IPS-NIHi7 (cell line): Measurements from ENCODE around the gene BMPER.
A peak's percentile ranks its signal among the peaks of the same experiment; 100 is the strongest.

Experiments
- DNase-seq: peaks from one replicate; pipeline ENCODE4 v3.0.0; 2012; ENCODE audit warnings: mixed read lengths; ENCODE audit errors: extremely low spot score

BMPER gene

DNA sequence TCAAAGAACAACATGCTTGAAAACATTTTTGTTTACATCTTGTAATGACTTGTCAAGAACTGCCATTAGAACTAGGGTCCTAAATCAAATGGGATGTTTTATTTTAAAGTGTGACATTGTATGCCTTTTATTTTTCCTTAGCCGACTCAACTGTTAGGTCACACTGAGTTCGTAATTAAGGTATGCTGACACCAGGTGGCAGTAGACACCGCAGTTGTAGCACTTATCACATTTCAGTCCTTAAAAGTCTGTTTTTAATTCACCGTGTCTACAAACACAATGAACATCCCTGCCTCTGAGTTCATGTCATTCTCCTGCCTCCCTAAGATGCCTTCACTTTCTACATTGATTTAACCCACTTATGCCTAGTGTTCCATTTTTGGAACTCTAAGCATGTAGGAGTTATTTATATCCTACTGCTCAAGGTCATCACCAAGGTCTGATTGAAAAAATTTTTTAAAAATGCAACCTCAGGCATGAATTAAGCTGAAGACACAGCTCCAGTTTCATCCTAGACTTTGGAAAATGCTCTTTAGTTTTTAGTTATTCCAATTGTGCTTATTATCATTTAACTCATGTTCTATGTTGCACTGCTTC lies 186.1 kb downstream of the BMPER start:
- peak; percentile 48 for DNase-seq

DNA sequence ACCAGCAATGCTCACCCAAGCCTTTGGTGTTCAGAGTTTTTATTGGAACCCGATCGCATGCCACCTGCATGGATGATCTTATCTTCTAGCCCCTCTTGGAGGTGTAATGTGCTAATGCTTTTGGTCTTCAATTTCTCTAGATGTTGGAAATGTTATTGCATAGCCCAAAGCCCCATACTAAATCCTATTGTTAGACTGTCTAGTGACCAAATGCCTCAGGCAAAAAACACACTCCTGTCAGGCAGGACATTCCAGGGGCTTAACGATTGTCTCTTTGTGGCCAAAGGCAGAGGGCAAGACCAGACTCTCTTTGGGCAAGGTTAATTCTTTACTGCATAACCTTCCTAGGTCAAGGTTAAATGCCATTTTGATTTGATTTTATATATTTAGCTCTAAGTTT lies 187.9 kb downstream of the BMPER start:
- DNase-seq: no peak

DNA sequence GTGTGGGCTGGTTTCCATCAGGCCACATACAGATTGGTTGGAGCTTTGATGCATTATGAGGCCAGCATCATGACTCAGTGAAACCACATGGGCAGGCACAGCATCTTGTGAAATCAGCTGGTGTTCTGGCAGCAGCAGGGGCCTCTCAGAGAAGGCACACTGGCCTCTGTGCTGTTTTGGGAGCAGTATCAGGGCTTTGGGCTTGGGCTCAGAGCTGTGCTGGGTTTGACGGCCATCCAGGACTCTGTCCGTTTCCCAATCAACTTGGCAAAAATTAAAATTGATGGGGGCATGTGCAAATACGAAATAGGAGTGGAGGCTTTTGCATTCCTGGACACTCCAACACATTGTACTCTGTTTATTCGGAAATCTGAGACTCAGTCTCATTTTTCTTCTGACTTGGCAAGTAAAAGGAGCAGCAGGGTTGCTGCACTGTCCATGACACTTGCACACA lies 190.9 kb downstream of the BMPER start:
- no peak for DNase-seq

DNA sequence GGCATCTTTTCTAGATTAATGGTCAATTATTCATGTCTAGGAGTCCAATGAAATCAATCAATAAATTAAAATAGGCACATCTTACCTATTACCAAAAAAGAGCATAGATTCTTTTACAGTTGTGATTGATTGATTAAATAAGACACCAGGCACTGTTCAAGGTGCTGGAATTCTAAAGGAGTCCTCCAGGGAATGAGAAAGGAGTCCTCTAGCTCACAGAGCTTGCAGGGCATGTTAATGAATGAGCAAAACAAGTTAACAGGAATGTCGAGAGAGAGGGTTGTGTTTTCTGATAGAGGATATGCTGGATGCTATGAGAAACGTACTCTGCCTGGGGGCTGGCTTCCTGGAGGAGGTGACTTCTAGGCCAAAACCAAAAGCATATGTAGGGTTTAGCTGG lies 191.4 kb downstream of the BMPER start:
- DNase-seq: no peak

DNA sequence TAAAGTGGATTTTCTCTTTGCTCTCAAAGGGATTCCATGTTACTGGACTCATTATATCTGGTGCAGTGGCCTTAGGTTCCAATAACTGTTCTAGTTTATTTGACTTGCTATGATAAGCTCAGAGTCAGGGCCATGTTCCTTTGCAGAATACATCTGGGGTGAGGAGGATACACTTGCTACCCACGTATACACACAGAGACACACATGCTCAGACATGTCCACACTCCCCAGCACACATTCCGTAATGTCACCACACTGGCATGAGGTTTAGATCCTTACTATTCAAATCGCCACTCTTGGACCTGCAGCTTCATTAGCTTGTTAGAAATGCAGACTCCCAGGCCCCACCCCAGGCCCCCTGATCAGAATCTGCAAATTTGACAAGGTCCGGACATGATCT lies 195.3 kb downstream of the BMPER start:
- no peak for DNase-seq

DNA sequence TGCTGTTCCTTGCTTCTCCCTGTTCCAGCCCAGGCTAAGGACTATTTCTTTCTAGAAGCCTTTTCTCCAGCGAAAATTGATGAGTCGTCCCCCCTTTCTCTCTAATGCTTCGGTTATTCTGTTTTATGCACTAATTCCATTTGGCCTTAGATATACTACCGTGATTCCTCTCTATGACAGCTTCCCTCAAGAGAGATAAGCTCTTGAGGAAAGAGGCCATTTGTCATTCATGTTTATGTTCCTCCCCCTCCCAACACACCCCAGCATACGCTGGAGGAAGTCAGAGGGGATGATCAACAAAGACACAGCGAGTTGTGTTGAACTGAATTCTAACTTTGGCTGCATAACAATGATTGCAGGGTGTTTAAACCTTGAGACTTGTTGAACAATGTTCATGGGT lies 198.8 kb downstream of the BMPER start:
- no peak for DNase-seq

DNA sequence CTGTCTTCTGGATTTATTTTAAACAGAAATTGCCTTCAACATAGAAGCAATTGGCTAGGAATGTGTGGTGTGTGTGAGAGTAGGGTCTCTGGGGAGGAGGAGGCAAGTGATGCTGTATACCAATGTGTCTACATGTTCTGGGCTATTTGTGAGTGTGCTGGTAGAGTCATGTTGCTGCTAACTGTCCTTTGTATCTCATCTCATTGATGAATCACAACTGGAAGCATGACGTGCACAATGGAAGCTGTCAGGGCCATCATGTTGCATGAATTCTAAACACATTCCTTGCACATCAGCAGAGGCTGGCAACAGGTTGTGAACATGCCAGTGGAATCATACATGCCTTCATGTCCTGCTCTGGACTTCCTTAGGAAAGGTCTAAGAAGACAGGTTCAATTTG lies 199.7 kb downstream of the BMPER start:
- no peak for DNase-seq

DNA sequence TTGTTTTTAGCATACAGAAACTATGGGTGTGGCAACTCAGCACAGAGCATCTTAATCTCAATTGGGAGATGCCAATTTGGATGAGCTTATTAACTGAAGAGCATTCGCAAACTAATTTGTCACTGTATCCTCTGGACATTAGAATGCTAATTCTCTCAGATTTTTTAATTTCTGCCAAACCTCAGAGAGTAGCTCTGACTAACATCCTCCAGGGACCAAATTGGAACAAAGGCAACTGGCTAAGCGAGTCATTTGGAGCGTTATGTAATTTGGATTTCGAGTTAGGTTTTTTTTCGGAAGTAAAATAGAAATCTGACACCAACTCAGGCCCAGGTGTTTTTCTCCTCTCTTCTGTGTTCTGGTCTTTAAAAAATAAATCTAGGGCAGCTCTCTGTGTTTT lies 201.9 kb downstream of the BMPER start:
- no peak for DNase-seq

DNA sequence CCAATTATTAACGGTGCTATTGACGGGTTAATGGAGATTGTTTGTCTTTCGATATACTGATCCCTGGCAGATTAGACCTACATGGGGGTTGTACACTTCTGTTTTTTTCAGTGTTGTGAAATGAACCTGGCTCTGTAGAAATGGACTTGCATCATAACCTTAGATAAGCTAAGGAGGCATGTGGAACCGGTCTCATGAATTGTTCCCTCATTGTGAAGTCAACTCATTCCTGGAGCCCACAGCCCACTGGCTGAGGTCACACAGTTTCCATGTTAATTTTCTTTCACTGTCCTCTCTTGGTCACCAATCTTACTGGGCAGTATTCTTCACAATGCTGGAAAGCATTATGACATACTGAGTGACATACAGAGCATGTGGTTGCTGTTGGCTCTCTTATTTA lies 202.8 kb downstream of the BMPER start:
- no peak for DNase-seq

DNA sequence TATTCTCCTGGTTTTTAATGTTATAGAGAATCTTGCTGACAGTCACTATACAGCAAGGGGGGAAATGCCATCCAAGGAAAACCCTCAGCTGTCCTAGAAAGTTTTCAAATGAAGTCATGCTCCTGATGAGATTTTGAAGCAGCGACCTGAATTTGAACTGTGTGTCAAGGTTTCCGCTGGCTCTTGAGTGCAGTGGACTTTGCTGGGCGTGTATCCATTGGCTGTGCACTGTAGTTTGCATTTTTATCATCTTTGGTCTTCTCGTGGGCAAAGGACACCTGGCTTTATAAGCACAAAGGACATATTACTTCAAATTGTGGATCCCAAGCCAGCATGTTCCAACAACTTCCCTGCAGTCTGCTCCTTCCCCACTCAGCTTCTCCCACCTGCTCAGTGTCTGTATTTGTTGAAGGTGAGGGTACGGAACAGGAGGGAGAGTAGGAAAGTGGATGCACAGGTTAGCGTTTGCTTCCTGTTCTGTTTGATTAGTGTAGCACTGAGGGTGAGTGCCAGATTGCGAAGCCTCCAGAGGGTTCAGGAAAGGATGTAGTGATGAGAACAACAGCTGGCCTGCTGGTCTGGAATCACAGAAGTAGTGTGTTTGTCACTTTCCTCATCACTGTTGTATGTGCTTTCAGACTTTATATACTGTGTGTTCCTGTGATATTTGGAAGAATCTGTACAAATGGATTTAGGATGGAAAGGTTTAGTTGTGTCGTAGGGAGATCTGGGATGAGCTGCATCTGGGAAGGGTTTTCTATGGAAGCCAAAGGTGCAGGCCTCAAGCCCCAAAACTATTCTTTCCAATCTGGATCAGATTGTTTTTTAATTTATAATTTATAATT lies 204.8 kb downstream of the BMPER start:
- no peak for DNase-seq

DNA sequence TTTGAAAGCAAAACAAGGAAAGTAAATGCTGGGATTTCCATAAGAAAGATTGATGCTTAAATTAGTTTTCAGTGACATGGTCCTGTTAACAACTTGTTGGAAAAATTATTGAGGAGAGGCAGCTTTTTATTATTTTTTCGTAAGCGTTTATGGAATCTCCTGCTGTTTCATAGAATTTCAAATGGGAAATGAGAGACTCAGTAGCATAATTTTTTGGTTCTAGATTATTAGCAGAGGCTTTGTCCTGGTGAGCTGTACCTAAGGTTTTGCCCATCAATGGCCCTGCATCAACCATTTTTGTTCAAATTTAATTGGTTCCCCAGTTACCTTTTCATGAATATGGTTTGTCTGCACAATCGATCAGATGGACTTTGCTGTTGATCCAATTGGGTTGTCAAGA lies 205.7 kb downstream of the BMPER start:
- DNase-seq: no peak

DNA sequence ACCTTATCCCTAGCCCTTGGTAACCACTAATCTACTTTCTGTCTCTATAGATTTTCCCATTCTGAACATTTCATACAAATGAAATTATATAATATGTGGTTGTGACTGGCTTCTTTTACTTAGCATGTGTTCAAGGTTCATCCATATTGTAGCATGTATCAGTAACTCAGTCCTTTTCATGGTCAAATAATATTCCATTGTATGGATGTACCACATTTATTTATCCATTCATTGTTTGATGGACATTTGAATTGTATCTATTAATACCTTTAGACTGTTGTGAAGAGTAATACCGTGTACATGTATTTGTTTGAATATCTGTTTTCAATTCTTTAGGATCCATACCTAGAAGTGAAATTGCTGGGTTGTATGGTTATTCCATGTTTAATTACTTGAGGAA lies 210.2 kb downstream of the BMPER start:
- no peak for DNase-seq

DNA sequence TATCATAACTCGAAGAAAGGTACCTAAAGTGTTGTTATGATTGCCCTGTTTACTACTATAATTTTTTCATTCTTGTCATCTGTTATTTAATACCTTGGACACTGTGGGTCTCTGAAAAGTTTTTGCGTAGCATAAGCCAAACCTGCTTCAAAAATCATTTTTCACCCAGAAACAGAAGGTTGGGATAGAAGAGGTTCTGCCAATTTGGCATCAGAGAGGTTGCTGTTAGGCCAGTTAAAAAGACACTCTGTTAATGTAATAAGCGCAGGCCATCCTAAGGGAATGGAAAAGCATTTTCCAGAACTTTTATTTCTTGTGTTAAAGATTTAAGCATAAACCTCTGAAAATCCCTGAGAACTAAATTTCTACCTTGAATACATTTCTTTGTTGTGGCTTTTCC lies 212.2 kb downstream of the BMPER start:
- DNase-seq: no peak

DNA sequence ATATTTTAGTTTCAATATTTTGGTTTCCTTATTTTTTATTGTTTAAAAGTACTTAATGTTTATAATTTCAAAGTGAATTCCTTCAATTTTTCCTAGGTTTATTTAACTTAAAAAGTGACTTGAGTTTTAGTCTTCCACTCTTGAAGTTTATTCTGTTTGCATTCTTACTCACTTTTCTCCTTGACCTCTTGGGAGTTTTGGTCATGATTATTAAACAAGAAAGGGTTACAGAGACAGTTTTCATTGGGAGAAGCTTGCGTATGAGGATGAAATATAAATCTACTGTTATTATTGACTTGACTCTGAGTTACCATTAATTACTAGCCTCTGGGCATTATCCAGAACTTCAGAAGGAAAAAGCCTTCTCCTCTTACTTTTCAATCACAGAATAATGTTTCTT lies 216.0 kb downstream of the BMPER start:
- DNase-seq: no peak

DNA sequence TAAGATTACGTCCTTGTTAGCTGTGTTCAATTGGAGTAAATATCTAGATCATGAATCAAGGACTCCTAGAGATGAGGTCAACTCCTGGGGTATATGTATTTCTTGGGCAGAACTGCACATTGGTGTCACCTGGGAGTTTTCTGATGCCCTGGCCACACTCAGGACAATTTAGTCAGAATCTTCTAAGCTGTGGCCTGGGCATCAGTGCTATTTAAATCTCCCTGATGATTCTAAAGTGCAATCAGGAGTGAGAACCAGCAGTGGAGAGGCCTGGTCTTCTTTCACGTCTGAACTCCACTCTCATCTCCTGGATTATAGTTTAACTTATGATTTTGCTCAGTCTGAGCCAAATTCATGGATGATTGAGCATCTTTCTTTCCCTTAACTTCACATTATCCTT lies 218.0 kb downstream of the BMPER start:
- no peak for DNase-seq

DNA sequence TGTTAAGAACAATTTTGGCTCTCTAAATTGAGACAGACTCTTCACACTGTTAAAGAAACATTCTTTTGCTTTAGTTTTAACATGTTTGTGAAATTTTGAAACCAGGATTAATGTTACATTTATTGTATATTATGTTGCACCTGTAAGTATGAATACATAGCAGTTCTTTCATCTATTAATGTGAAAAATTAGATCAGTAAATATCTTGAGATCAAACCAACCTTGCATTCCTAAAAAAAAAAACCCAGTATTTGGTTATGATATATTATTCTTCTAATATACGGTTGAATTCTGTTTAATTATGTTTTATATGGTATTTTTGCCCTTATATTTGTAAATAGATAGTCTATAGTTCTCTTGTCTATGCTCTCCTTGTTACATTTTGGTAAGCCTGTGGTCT lies 219.4 kb downstream of the BMPER start:
- no peak for DNase-seq

DNA sequence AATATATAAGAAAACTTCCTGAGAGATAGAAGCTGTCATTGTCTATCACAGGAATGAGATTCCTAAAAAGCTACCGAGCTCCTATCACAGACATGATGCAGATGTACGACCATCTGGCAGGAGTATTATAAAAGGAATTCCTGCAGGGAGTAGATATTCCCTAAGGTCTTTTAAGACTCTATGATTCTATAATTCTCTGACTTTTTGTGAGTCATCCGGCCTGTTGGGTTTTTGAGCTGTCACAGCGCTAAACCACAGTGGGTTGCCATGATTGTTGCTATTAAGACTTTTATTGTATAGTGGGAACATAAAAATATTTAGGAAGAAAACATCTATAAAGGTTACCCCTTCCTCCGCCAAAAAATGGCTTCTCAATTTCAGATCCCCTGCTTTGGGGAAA lies 223.4 kb downstream of the BMPER start:
- no peak for DNase-seq

DNA sequence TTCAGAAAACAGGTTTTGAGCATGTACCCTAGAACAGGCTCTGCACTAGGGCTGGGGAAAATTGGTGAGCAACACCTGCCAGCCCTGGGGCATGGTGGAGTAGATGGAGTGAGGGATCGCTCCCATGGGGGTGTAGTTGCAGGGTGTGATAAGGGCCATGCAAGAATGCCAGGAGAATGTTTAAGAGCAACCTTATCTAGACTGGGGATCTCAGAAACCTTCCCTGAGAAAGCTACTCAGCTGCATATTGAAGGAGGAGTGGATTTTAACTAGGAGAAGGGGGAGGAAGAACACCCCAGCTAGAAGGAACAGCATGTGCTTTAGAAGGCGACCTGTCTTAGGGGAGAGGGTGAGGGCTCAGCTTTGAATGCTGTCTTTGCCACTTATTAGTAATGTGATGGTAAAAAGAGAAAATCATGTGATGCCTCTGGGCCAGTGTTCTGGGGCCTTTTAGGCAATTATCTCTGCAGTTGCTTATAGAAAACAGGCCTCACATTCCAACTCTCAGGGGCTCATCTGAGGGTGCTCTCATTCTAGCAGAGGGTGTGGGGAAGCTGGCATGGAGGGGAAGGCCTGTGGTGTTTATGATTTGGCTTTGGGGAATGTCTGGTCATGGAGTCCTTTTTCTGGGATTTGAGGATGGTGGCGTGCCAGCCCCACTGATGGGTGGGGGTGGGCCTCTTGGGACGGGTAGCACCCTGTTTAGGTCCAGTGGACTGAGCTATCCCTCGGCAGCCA lies 225.4 kb downstream of the BMPER start:
- DNase-seq: no peak

DNA sequence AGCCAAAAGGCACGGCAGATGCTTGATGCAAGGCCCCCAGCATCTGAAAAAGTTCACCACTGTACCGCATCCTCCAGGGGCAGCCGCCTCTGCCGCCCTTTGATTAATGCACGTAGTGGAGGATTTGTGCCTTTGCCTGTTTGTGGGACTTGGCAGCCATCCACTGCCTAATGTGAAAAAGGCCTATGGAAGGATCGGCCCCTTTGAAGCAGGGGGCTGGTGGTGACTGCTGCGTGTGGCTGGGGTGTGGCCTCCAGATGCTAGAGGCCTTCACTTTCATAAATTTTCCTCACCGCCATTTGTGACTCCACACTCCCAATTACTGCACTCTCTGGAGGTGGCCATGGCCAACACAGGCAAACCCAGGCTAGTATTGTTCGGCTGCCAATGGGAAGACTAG lies 226.0 kb downstream of the BMPER start:
- no peak for DNase-seq

DNA sequence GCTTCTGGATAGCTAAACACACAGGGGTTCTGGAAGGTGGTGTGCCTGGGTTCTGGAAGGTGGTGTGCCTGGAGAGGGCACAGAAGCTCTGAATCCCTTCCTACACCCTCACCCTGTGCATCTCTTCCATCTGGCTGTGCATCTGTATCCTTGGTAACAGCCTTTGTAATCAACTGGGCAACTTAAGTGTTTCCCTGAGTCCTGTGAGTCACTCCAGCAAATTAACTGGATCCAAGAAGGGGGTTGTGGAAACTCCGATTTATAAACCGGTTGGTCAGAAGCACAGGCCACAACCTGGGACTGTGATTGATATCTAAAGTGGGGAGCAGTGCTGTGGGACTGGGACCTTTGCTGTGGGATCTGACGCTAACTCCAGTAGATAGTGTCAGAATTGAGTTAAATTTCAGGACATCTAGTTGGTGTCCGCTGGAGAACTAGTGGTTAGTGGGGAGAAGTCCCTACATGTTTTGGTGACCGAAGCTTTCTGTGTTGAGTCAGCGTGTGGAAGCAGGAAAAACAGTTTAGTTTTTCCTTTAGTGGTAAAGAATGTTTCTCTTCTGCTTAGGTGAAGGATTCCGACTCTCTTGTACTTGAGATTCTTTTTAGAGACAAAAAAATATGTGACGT lies 228.1 kb downstream of the BMPER start:
- no peak for DNase-seq

DNA sequence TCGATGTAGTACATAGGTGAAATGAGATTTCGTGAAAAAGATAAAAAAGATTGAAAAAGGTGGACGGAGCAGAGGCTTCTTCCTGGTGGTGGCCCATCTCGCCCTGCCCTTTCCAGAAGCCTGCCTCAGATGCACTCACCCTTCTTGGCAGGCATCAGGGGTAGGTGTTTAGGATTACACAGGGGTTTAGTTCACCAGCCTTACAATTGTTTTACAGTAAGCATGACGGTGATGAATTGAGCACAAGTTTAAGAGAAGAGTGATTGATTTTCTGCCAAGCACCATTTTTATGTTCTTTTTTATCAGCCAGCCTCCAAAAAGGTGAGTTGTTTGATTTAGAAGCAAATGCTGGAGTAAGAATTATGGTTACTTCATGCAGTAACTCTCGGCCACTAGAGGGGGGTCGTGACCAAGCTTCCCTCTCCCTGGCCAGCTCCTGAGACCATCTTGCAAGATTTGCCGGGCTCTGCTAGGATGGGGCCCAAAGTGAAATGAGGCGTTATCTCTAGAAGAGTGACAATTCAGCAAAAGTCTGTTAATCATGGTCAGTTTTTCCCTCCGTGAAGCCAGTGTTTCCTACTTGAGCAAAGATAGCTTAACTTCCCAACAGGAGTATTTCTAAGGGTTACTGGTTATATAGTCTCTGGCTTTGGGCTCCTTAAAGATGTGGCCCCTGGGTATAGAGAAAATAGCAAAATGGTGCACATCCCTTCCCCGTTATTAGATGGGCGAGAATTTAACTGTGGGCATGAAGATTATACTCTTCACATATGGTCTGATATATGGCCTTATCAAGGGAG lies 228.8 kb downstream of the BMPER start:
- peak; percentile 86 for DNase-seq

DNA sequence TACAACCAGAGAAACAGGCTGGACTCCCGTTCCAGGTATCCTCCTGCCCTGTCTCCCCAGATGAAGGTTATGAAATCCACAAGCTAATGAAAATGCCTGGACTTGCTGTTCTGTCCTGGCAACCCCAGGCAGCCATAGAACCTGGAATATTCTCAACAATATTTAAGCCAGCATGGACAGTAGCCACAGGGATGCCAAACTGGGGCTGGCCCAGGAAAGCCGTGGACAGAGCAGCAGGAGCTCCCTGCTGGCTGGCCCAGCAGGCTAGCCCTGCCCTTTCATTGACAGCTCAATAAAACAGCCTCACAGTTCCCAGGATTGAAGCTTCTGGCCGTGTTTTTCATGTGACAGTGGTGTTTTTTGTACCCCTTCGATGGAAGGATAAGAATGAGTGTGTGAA lies 230.6 kb downstream of the BMPER start:
- no peak for DNase-seq
